ENCODE measurements around the gene ANKS3.

The ANKS3 gene

GRCh38 chr16:4734063-4734729 lies at the start of gene ANKS3, which contains the start of gene DNAAF8:
Gene ANKS3, minus strand, starts transcription at chr16:4734271. Its CDS starts 4,122 bp downstream, at chr16:4730149.
Gene DNAAF8, plus strand, starts transcription at chr16:4734537. Its CDS starts 1,978 bp downstream, at chr16:4736515.
- DNase-seq (ENCODE audit: low read depth), result peak; percentile 79

GRCh38 chr16:4783251-4783950 lies 49.3 kb upstream of the ANKS3 start:
- no peak for DNase-seq (ENCODE audit: low read depth)

- DNase-seq (ENCODE audit: low read depth), result no peak
Observed at GRCh38 chr16:4780235-4780634, 46.2 kb upstream of the ANKS3 start.

- no peak for DNase-seq (ENCODE audit: low read depth)
Observed at GRCh38 chr16:4778050-4778392, 44.0 kb upstream of the ANKS3 start.

- DNase-seq (ENCODE audit: low read depth), result no peak
Observed at GRCh38 chr16:4777339-4778049, 43.4 kb upstream of the ANKS3 start.

GRCh38 chr16:4776141-4776705 lies 42.2 kb upstream of the ANKS3 start:
- DNase-seq (ENCODE audit: low read depth), result no peak

GRCh38 chr16:4775005-4775404 lies 40.9 kb upstream of the ANKS3 start:
- DNase-seq (ENCODE audit: low read depth), result no peak

- DNase-seq (ENCODE audit: low read depth), result no peak
Observed at GRCh38 chr16:4772351-4772750, 38.3 kb upstream of the ANKS3 start.

- no peak for DNase-seq (ENCODE audit: low read depth)
Observed at GRCh38 chr16:4771646-4772045, 37.6 kb upstream of the ANKS3 start.

- DNase-seq (ENCODE audit: low read depth), result no peak
Observed at GRCh38 chr16:4769306-4769638, 35.2 kb upstream of the ANKS3 start.

- peak; percentile 90 for DNase-seq (ENCODE audit: low read depth)
Observed at GRCh38 chr16:4768549-4769305, 34.7 kb upstream of the ANKS3 start.

- DNase-seq (ENCODE audit: low read depth), result no peak
Observed at GRCh38 chr16:4767872-4768548, 33.9 kb upstream of the ANKS3 start.

GRCh38 chr16:4766875-4767628 lies 33.0 kb upstream of the ANKS3 start, which contains the start of gene ZNF500:
Gene ZNF500, minus strand, starts transcription at chr16:4767162. Its CDS starts 1,184 bp downstream, at chr16:4765978.
- peak; percentile 97 for DNase-seq (ENCODE audit: low read depth)

- DNase-seq (ENCODE audit: low read depth), result no peak
Observed at GRCh38 chr16:4765511-4766474, 31.7 kb upstream of the ANKS3 start.

- DNase-seq (ENCODE audit: low read depth), result no peak
Observed at GRCh38 chr16:4763791-4764190, 29.7 kb upstream of the ANKS3 start.

- no peak for DNase-seq (ENCODE audit: low read depth)
Observed at GRCh38 chr16:4762205-4762604, 28.1 kb upstream of the ANKS3 start.

GRCh38 chr16:4760221-4760910 lies 26.3 kb upstream of the ANKS3 start:
- no peak for DNase-seq (ENCODE audit: low read depth)

- DNase-seq (ENCODE audit: low read depth), result no peak
Observed at GRCh38 chr16:4755687-4756086, 21.6 kb upstream of the ANKS3 start.

GRCh38 chr16:4754865-4755264 lies 20.8 kb upstream of the ANKS3 start:
- DNase-seq (ENCODE audit: low read depth), result no peak
